ENCODE measurements around the gene GGTLC2. TPM values are rescaled to one million over a fixed set of nuclear protein-coding genes. Genes with fewer than 3 reads are reported as not detected.

GGTLC2 gene
- total RNA-seq, 1 donor from 2014 or later: not detected

- DNase-seq (ENCODE audit: extremely low spot score, unreplicated experiment): no peak
- H3K4me3 Mint-ChIP-seq: no peak overlapping the region
- no peaks in the 10 kb centered on the region for H3K9me3 Mint-ChIP-seq
- H3K4me1 Mint-ChIP-seq (ENCODE audit: unreplicated experiment): no peaks in the 10 kb centered on the region
- H3K27ac Mint-ChIP-seq: no peak overlapping the region
- no peak for TF ChIP-seq CTCF (conservative IDR thresholded peaks at IDR 0.05)
- peaks cover 57% of the 10 kb centered on the region for H3K27me3 Mint-ChIP-seq
- no peaks in the 10 kb centered on the region for H3K36me3 Mint-ChIP-seq
Observed at GRCh38 chr22:22673099-22673498, 28.7 kb downstream of the GGTLC2 start.

GRCh38 chr22:22673628-22674027, 29.2 kb downstream of the GGTLC2 start:
- H3K27me3 Mint-ChIP-seq: peaks cover 58% of the 10 kb centered on the region

GRCh38 chr22:22674467-22674866, 30.1 kb downstream of the GGTLC2 start:
- TF ChIP-seq CTCF (conservative IDR thresholded peaks at IDR 0.05): no peak
- no peaks in the 10 kb centered on the region for H3K36me3 Mint-ChIP-seq
- H3K9me3 Mint-ChIP-seq: no peaks in the 10 kb centered on the region
- H3K27ac Mint-ChIP-seq: no peak overlapping the region
- DNase-seq (ENCODE audit: extremely low spot score, unreplicated experiment): no peak
- peaks cover 59% of the 10 kb centered on the region for H3K27me3 Mint-ChIP-seq
- no peaks in the 10 kb centered on the region for H3K4me1 Mint-ChIP-seq (ENCODE audit: unreplicated experiment)
- no peak overlapping the region for H3K4me3 Mint-ChIP-seq

More at GRCh38 chr22:22673628-22674027, 29.2 kb downstream of the GGTLC2 start:
- Mint-ChIP-seq H3K9me3 (no peaks in the 10 kb centered on the region), H3K36me3 (no peaks in the 10 kb centered on the region), H3K4me3 (no peak overlapping the region), H3K27ac (no peak overlapping the region), H3K4me1 (ENCODE audit: unreplicated experiment) (no peaks in the 10 kb centered on the region)
- no peak for DNase-seq (ENCODE audit: extremely low spot score, unreplicated experiment)
- TF ChIP-seq CTCF (conservative IDR thresholded peaks at IDR 0.05): no peak

GRCh38 chr22:22678970-22679369, 34.6 kb downstream of the GGTLC2 start:
- Mint-ChIP-seq H3K36me3 (no peaks in the 10 kb centered on the region), H3K9me3 (no peaks in the 10 kb centered on the region), H3K27ac (no peak overlapping the region), H3K4me1 (ENCODE audit: unreplicated experiment) (no peaks in the 10 kb centered on the region), H3K4me3 (no peak overlapping the region), H3K27me3 (peaks cover 36% of the 10 kb centered on the region)
- no peak for DNase-seq (ENCODE audit: extremely low spot score, unreplicated experiment)
- TF ChIP-seq CTCF (conservative IDR thresholded peaks at IDR 0.05): no peak

GRCh38 chr22:22680396-22680795, 36.0 kb downstream of the GGTLC2 start:
- no peak for DNase-seq (ENCODE audit: extremely low spot score, unreplicated experiment)
- Mint-ChIP-seq H3K4me3 (no peak overlapping the region), H3K4me1 (ENCODE audit: unreplicated experiment) (no peaks in the 10 kb centered on the region), H3K9me3 (no peaks in the 10 kb centered on the region), H3K27me3 (peaks cover 26% of the 10 kb centered on the region), H3K27ac (no peak overlapping the region), H3K36me3 (no peaks in the 10 kb centered on the region)
- TF ChIP-seq CTCF (conservative IDR thresholded peaks at IDR 0.05): no peak

- no peak overlapping the region for H3K4me3 Mint-ChIP-seq
- H3K27ac Mint-ChIP-seq: no peak overlapping the region
- H3K4me1 Mint-ChIP-seq (ENCODE audit: unreplicated experiment): no peaks in the 10 kb centered on the region
- no peaks in the 10 kb centered on the region for H3K36me3 Mint-ChIP-seq
- no peaks in the 10 kb centered on the region for H3K9me3 Mint-ChIP-seq
- no peak for TF ChIP-seq CTCF (conservative IDR thresholded peaks at IDR 0.05)
- H3K27me3 Mint-ChIP-seq: peaks cover 23% of the 10 kb centered on the region
- DNase-seq (ENCODE audit: extremely low spot score, unreplicated experiment): no peak
Observed at GRCh38 chr22:22681221-22681739, 36.9 kb downstream of the GGTLC2 start.
